Left lung (tissue), 10 donors: ENCODE measurements around the gene ASTN2. TPM values are rescaled to one million over a fixed set of nuclear protein-coding genes. Genes with fewer than 3 reads are reported as not detected.
A peak's percentile ranks its signal among the peaks of the same experiment; 100 is the strongest.

ENCODE experiments used
- ATAC-seq: fragments of 200-7000 bp; cut with Tn5 transposase; one replicate; pipeline ENCODE4 v1.9.1; 2020; ENCODE audit warnings: moderate library complexity
- DNase-seq, 4 donors: peaks; one replicate each; pipeline ENCODE4 v3.0.0-alpha.2; 2013 to 2020
- H3K27ac ChIP-seq, 2 donors: fragments of 200-600 bp; sonication (generic) in 1 of 2; one replicate each; pipeline versions ENCODE4 v1.5.0 to v1.8.0; 2020 to 2021
- H3K27me3 ChIP-seq, 2 donors: fragments of 200-600 bp; sonication (generic) in 1 of 2; one replicate each; pipeline versions ENCODE4 v1.5.0 to v1.8.0; 2020 to 2021
- H3K36me3 ChIP-seq, 2 donors: fragments of 200-600 bp; sonication (generic) in 1 of 2; one replicate each; pipeline versions ENCODE4 v1.5.0 to v1.8.0; 2020 to 2021
- H3K4me1 ChIP-seq, 2 donors: fragments of 200-600 bp; one replicate each; pipeline ENCODE4 v1.8.0; 2021
- H3K4me3 ChIP-seq, 2 donors: fragments of 200-600 bp; sonication (generic) in 1 of 2; one replicate each; pipeline versions ENCODE4 v1.5.0 to v1.8.0; 2020 to 2021; ENCODE audit warnings: mild to moderate bottlenecking in 1 of 2
- H3K9me3 ChIP-seq, 2 donors: fragments of 200-600 bp; sonication (generic) in 1 of 2; one replicate each; pipeline versions ENCODE4 v1.5.0 to v1.8.0; 2020 to 2021
- CTCF ChIP-seq, 2 donors: fragments of 200-600 bp; sonication (generic) in 1 of 2; IDR thresholded peaks; one replicate each; pipeline versions ENCODE4 v1.5.0 to v1.8.0; 2021; ENCODE audit warnings: antibody characterized with exemption in 2 of 2
- intact Hi-C, 2 donors: fragments of 100-400 bp; cut with DNase I; formaldehyde crosslinking; loops; one replicate each; pipeline versions ENCODE4 v1.11.2 to v1.14.2; 2022
- polyA plus RNA-seq, 6 donors: library from polyadenylated mRNA; unstranded; fragments of 120-200 nt; gene quantifications; one replicate each; pipeline ENCODE4 v1.2.1, GENCODE V29; 2013; ENCODE audit not compliant: insufficient read length in 6 of 6
- total RNA-seq, 2 donors: library from RNA; stranded (reverse); fragmentation: NEBNext Ultra II Directional; extraction: Animal tissue kit (Norgen Biotek cat#: 25700); gene quantifications; one replicate each; pipeline ENCODE4 v1.2.1, GENCODE V29; 2021
- donor health status: DM: no; HTN: yes; CAD: no.
- donor health status: DM: no; HTN: no; CAD: no.

ASTN2 gene
- total and polyA plus RNA-seq, 8 donors = 3.1 to 5.5 (median 4.5) TPM

- no peak for ATAC-seq
Observed at GRCh38 chr9:116468369-116468768, 946.5 kb downstream of the ASTN2 start.

GRCh38 chr9:116467740-116468351 lies 947.0 kb downstream of the ASTN2 start:
- TF ChIP-seq CTCF (IDR thresholded peaks at IDR 0.05) = no peak
- ATAC-seq = no peak
- no peak for DNase-seq
- H3K4me1 ChIP-seq = no peaks in the 10 kb centered on the region
- no peak overlapping the region for H3K27ac ChIP-seq
- intact Hi-C loops = no loop called here
- H3K27me3 ChIP-seq = no peaks in the 10 kb centered on the region
- no peaks in the 10 kb centered on the region for H3K9me3 ChIP-seq
- no peak overlapping the region for H3K4me3 ChIP-seq
- no peaks in the 10 kb centered on the region for H3K36me3 ChIP-seq

More at GRCh38 chr9:116468369-116468768, 946.5 kb downstream of the ASTN2 start:
- intact Hi-C loops = no loop called here
- Histone ChIP-seq H3K27ac (no peak overlapping the region), H3K4me1 (no peaks in the 10 kb centered on the region), H3K36me3 (no peaks in the 10 kb centered on the region), H3K27me3 (no peaks in the 10 kb centered on the region), H3K9me3 (no peaks in the 10 kb centered on the region), H3K4me3 (no peak overlapping the region)
- no peak for DNase-seq
- TF ChIP-seq CTCF (IDR thresholded peaks at IDR 0.05) = no peak

GRCh38 chr9:116466271-116467235 lies 948.3 kb downstream of the ASTN2 start:
- no peak for DNase-seq
- no peaks in the 10 kb centered on the region for H3K4me1 ChIP-seq
- H3K9me3 ChIP-seq = no peaks in the 10 kb centered on the region
- intact Hi-C loops = no loop called here
- H3K27me3 ChIP-seq = no peaks in the 10 kb centered on the region
- no peak overlapping the region for H3K27ac ChIP-seq
- no peak overlapping the region for H3K4me3 ChIP-seq
- ATAC-seq = no peak
- no peaks in the 10 kb centered on the region for H3K36me3 ChIP-seq
- TF ChIP-seq CTCF (IDR thresholded peaks at IDR 0.05) = no peak

- TF ChIP-seq CTCF (IDR thresholded peaks at IDR 0.05) = no peak
- no peaks in the 10 kb centered on the region for H3K36me3 ChIP-seq
- ATAC-seq (no peak), DNase-seq (peak in 1 of 4 donors; percentile 30)
- no peaks in the 10 kb centered on the region for H3K27me3 ChIP-seq
- H3K4me1 ChIP-seq = no peaks in the 10 kb centered on the region
- no peaks in the 10 kb centered on the region for H3K9me3 ChIP-seq
- intact Hi-C loops = no loop called here
- no peak overlapping the region for H3K27ac ChIP-seq
- H3K4me3 ChIP-seq = no peak overlapping the region
Observed at GRCh38 chr9:116465576-116466270, 949.1 kb downstream of the ASTN2 start.
